Endothelial cell of umbilical vein (primary cell): Measurements from ENCODE around the gene CLEC20A.

Experiments used
- CTCF ChIP-seq, 2 donors: IDR thresholded peaks; 1 replicate in 1 of 2; 2 replicates in 1 of 2; pipeline ENCODE4 v1.5.1; 2011; ENCODE audit warnings: low read length in 2 of 2, mild to moderate bottlenecking in 2 of 2, moderate library complexity in 2 of 2, control low read depth in 1 of 2, inconsistent platforms in 1 of 2, low read depth in 1 of 2; ENCODE audit not compliant: insufficient read depth in 1 of 2; ENCODE audit errors: extremely low read depth in 1 of 2
- EZH2 ChIP-seq: IDR thresholded peaks from 2 replicates; pipeline ENCODE4 v1.6.1; 2012; ENCODE audit warnings: borderline replicate concordance, low read depth, mild to moderate bottlenecking, moderate library complexity, low read length, inconsistent platforms; ENCODE audit not compliant: severe bottlenecking
- FOS ChIP-seq: IDR thresholded peaks from 2 replicates; pipeline ENCODE4 v1.6.1; 2011; ENCODE audit warnings: mild to moderate bottlenecking, low read length, moderate library complexity, borderline replicate concordance; ENCODE audit not compliant: insufficient read depth
- GATA2 ChIP-seq: IDR thresholded peaks from 2 replicates; pipeline ENCODE4 v1.7.0; 2011; ENCODE audit warnings: low read depth, mild to moderate bottlenecking, moderate library complexity, mixed read lengths, low read length; ENCODE audit not compliant: insufficient read length, insufficient read depth
- JUN ChIP-seq: IDR thresholded peaks from 2 replicates; pipeline ENCODE4 v1.6.1; 2011; ENCODE audit warnings: borderline replicate concordance, low read depth; ENCODE audit not compliant: insufficient read length, insufficient read depth
- MAX ChIP-seq: IDR thresholded peaks from 2 replicates; pipeline ENCODE4 v1.6.1; 2011; ENCODE audit not compliant: insufficient read depth, insufficient read length
- MYC ChIP-seq: IDR thresholded peaks from one replicate; pipeline ENCODE4 v1.6.1; 2011; ENCODE audit warnings: mild to moderate bottlenecking, low read depth, low read length
- POLR2A ChIP-seq: IDR thresholded peaks from 2 replicates; pipeline ENCODE4 v1.6.1; 2012; ENCODE audit warnings: low read depth, mild to moderate bottlenecking, control low read depth, low read length
- POLR2AphosphoS5 ChIP-seq: IDR thresholded peaks from 2 replicates; pipeline ENCODE4 v1.6.1; 2012; ENCODE audit warnings: low read depth, mild to moderate bottlenecking, control low read depth, low read length, moderate library complexity; ENCODE audit not compliant: insufficient read depth

- TF ChIP-seq CTCF (IDR thresholded peaks at IDR 0.05; ENCODE audit: extremely low read depth in 1 of 2, insufficient read depth in 1 of 2, low read depth in 1 of 2, low read length in 2 of 2) (no peak), POLR2AphosphoS5 (no peak), GATA2 (no peak), EZH2 (no peak), POLR2A (no peak), FOS (no peak), MAX (no peak), JUN (no peak), MYC (no peak)
Observed at GRCh38 chr1:178458203-178458602, 38.6 kb downstream of the CLEC20A start.
